CD1c-positive myeloid dendritic cell (primary cell): ENCODE measurements around the gene SLC7A9.
"Not testable (repeated sequence)": the region's sequence is repeated elsewhere in the genome, so short reads cannot be mapped to it uniquely, and the experiment has no call there.

Experiments
- DNase-seq: peaks from one replicate; pipeline ENCODE4 v3.0.0-alpha.2; 2016; ENCODE audit errors: extremely low spot score

SLC7A9 gene

DNA sequence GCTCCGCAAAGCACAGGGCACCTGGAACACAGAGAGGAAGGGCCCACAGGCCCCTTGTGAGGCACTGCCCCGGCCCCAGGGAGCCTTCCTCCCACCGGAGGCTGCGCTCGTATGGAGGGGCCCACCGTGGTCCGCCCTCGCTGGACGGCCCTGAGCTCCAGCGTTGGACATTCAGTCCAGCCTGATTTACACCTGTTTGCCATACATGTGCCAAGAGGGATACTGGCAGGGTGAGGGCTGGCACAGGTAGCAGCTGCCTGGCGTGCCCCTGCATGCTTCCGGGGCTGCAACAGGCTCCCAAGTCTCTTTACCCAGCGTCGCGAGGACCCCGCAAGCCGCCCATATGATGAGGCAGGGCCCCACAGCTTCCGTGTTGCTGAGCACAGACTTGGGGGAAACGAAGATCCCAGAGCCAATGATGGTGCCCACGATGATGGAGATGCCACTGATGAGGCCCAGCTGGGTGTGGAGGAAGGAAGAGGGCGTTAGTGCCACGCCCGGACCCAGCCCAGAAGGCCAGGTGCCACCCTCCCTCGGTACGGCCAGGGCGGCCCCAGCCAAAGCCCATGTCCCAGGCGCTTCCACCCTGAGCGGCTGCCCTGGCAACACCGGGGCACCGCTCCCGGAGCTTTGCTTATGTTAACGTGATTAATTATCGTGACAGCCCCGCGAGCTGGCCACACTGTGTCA, 5.1 kb downstream of the SLC7A9 start:
- DNase-seq, result no peak

- DNase-seq, result no peak
Observed at GRCh38 chr19:32863841-32864240, 5.7 kb downstream of the SLC7A9 start.

DNA sequence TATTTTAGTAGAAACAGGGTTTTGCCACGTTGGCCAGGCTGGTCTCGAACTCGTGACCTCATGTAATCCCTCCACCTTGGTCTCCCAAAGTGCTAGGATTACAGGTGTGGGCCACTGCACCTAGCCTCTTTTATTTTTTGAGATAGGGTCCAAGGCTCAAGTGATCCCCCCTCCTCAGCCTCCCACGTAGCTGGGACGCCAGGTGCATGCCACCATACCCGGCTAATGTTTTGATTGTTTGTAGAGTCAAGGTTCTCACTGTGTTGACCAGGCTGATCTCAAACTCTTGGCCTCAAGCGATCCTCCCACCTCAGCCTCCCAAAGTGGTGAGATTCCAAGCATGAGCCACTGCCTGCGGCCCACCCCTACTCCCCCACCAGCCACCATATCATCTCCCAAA, 6.3 kb downstream of the SLC7A9 start:
- no peak for DNase-seq

DNA sequence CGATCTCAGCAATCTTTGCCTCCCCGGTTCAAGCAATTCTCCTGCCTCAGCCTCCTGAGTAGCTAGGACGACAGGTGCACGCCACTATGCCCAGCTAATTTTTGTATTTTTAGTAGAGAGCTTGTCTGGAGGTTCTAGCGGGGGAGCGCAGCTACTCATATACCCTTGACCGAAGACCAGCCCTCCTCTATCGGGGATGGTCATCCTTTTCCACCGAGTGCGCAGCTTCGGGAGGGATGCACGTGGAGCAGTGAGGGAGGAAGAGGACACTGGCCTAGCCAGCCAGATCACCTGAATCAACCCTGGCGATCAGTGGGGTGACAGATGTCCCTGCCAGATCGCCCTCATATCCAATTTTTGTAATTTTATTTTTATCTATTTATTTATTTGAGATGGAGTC, 6.8 kb downstream of the SLC7A9 start:
- no peak for DNase-seq

DNA sequence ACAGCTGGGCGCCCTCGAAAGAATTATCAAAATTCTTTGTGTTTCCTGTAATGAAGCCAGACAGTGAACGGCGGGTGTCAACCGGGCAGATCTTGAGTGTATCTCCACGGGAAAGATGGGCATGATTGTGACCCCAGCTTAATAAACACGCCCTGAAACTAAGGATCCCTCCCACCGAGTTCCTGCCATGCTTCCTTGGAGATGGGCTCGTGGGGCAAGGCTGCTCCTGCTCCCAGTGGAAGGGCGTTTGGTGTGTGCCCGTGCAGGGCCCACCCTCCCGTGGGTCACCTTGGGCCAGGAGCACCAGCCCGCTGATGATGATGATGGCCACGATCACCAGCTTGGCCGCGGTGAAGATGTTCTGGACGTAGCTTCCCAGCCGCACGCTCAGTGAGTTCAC, 7.4 kb downstream of the SLC7A9 start:
- no peak for DNase-seq

- no peak for DNase-seq
Observed at GRCh38 chr19:32861596-32861995, 8.0 kb downstream of the SLC7A9 start.

GRCh38 chr19:32859591-32859990, 10.0 kb downstream of the SLC7A9 start:
- no peak for DNase-seq

DNA sequence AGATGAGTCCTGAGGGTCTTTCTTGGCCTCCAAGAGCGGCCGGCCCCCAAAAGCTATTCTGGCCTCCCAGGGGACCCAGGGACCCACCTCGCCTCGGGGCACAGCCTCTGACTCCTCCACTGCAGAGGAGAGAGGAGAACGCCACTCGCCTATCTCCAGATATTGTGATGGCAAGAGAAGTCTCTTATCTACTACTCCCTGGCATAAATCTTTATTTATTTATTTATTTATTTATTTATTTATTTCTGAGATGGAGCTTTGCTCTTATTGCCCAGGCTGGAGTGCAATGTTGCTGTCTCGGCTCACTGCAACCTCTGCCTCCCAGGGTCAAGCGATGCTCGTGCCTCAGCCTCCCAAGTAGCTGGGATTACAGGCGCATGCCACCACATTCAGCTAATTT, 11.0 kb downstream of the SLC7A9 start:
- no peak for DNase-seq

GRCh38 chr19:32858155-32858554, 11.4 kb downstream of the SLC7A9 start:
- DNase-seq, result no peak

GRCh38 chr19:32857584-32857983, 12.0 kb downstream of the SLC7A9 start:
- DNase-seq, result no peak

DNA sequence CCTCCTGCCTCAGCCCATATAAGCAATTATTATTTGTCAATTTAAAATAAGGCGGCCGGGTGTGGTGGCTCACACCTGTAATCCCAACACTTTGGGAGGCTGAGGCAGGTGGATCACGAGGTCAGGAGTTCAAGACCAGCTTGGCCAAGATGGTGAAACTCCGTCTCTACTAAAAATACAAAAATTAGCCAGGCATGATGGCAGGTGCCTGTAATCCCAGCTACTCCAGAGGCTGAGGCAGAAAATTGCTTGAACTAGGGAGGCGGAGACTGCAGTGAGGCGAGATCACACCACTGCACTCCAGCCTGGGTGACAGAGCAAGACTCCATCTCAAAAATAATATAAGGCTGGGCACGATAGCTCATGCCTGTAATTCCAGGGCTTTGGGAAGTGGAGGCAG, 12.7 kb downstream of the SLC7A9 start:
- not testable (repeated sequence) for DNase-seq

- no peak for DNase-seq
Observed at GRCh38 chr19:32852216-32852615, 17.4 kb downstream of the SLC7A9 start.

DNA sequence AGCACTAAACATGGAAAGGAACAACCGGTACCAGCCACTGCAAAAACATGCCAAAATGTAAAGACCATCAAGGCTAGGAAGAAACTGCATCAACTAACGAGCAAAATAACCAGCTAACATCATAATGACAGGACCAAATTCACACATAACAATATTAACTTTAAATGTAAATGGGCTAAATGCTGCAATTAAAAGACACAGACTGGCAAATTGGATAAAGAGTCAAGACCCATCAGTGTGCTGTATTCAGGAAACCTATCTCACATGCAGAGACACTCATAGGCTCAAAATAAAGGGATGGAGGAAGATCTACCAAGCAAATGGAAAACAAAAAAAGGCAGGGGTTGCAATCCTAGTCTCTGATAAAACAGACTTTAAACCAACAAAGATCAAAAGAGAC, 21.5 kb downstream of the SLC7A9 start:
- DNase-seq, result not testable (repeated sequence)

DNA sequence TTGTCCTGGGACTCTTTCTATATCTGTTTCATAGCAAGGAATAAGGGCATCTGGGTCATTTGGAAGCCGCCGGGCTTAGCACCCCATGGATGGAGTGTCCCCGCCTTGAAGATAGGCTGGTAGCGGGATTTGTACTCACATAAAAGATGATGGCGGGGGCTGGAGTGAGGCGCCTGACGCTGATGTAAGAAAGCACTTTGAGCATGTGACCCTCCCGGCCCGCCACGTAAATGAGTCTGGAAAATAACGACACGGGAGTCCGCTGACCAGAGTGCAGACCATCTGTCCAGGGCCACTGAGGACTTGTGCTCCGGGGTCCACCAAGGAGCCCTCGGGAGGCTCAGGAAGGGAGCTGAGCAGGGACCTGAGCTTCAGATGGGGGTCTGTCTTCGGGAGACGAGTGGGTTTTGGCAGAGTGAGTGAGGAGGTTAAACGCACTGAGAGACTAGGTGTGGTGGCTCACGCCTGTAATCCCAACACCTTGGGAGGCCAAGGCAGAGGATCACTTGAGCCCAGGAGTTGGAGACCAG, 25.8 kb downstream of the SLC7A9 start:
- no peak for DNase-seq

- no peak for DNase-seq
Observed at GRCh38 chr19:32842061-32842460, 27.5 kb downstream of the SLC7A9 start.

DNA sequence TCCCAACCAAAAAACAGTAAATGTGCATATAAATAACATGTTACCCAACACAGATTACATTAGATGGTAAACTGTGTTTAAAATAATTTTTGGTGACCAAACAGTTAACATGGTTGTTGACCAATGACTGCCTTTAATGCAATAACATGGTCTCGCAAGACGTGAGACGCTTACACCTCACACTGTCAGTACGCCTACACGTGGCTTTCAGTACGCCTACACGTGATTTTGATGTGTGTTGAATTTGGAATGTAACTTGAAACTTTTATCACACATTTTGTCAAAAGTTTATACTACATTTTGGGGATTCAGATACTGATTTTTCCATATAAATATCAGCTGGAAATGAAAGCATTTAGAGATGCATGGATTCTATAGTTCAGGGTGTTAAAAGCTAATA, 32.0 kb downstream of the SLC7A9 start:
- DNase-seq, result no peak

GRCh38 chr19:32833388-32833787, 36.2 kb downstream of the SLC7A9 start:
- not testable (repeated sequence) for DNase-seq

DNA sequence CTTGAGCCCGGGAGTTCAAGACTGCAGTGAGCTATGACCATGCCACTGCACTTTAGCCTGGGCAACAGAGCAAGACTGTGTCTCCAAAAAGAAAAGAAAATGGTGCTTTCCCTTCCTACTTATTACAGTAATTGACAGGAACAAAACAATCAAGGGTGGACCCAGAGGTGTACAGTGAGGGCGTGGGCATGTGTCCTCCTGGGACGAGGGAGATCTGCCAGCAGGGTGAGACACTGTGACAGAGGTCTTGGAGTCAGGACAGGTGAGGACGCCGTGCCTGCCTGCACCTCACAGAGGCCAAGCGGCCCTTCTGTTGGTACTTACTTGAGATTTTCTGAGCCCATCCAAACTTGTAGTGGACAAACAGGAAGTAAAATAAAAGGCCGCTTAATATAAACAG, 36.7 kb downstream of the SLC7A9 start:
- not testable (repeated sequence) for DNase-seq

DNA sequence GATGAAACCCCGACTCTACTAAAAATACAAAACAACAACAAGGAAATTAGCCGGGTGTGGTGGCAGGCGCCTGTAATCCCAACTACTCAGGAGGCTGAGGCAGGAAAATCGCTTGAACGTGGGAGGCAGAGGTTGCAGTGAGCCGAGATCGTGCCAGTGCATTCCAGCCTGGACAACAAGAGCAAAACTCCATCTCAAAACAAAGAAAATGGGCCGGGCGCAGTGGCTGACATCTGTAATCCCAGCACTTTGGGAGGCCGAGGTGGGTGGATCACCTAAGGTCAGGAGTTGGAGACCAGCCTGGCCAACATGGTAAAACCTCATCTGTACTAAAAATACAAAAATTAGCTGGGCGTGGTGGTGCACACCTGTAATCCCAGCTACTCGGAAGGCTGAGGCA, 37.5 kb downstream of the SLC7A9 start:
- DNase-seq, result not testable (repeated sequence)

DNA sequence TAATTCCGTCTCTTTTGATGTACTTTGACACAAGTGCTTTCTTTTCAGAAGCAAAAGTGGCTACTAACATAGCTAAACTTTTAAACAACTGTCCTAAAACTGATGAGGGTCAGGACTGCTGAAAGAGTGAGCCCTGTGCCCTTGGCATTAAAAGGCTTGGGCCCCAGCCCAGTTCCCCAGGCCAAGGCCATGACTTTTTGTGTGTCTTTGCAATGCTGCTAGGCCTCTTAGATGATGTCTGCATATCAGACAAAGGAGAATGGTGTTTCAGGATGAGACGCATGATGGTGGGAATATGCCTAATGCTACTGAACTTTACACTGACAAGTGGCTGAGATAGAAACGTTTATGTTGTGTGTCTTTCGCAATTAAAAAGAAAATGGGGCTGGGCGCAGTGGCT, 38.0 kb downstream of the SLC7A9 start:
- no peak for DNase-seq

GRCh38 chr19:32830231-32831014, 39.1 kb downstream of the SLC7A9 start:
- DNase-seq, result no peak

GRCh38 chr19:32829345-32829896, 40.1 kb downstream of the SLC7A9 start:
- DNase-seq, result no peak
